GM10847 (cell line): Measurements from ENCODE around the gene ZC3H12D.

Experiments used
- POLR2A ChIP-seq: IDR thresholded peaks from 2 replicates; pipeline ENCODE4 v1.6.1; 2011; ENCODE audit not compliant: insufficient read length; ENCODE audit errors: extremely low read depth

Gene ZC3H12D

DNA sequence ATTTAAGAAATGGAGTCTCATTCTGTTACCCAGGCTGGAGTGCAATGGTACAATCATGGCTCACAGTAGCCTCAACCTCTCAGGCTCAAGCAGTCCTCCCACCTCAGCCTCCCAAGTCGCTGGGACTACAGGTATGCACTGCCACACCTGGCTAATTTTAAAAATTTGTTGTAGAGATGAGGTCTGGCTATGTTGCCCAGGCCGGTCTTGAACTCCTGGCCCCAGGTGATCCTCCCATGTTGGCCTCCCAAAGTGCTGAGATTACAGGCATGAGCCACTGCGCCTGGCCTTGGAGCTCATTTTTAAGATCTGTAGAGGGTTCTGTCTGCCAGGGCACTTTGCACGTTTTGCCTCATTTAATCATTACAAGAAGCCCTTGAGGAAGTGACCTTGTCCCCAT lies 17.5 kb downstream of the ZC3H12D start:
- TF ChIP-seq POLR2A = no peak

DNA sequence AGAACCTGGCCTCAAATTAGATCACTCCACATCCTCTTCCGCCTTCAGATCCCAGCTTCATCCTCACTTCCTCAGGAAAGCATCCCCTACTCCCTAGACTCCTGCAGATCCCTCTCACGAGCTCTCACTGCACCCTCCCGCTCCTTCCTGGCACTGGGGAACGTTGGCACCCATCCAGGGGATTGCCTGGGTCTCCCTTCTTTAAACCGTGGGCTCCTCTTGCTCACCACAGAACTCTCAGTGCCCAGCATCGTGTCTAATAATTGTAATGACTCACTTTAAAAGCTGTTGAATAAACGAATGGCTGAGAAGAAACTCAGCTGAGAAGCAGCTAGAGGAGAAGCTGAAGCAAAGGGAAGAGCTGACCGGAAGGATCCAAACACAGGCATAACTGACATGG lies 20.4 kb downstream of the ZC3H12D start:
- TF ChIP-seq POLR2A = no peak

DNA sequence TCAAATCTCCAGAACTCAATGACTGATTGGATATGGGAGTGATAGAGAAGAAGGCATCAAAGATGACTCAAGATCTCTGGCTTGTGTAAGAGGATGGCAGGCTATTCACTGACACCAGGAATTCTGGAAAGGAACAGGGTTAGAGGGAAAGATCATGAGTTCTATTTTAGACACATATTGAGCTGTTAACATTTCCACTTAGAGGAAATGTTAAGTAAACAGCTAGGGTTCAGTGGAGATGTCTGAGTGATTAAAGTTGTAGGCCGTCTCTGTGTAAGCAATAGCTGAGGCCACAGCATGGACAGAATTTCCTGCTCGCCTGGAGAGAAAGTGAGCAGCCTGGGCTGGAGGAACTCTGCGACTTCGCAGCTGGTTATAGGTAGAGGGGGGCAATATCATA lies 21.0 kb downstream of the ZC3H12D start:
- TF ChIP-seq POLR2A = no peak

DNA sequence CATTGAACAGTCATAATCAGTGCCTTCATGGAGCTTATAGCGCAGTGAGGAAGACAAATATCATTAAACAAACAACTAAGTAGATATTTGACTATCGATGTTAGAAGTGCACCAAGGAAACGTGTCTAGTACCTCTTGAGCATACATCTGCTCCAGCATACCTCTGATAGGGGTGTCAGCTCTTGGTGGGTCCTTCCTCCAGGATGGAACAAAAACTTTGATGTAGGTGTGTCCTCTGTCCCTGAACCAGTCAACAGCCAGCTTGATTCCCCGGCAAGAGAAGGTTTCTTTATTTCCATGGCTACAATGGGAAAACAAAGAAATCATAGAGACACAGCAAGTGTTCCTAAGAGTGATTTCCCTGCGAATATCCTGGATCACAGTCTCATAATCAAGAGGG lies 23.1 kb downstream of the ZC3H12D start:
- TF ChIP-seq POLR2A = no peak

DNA sequence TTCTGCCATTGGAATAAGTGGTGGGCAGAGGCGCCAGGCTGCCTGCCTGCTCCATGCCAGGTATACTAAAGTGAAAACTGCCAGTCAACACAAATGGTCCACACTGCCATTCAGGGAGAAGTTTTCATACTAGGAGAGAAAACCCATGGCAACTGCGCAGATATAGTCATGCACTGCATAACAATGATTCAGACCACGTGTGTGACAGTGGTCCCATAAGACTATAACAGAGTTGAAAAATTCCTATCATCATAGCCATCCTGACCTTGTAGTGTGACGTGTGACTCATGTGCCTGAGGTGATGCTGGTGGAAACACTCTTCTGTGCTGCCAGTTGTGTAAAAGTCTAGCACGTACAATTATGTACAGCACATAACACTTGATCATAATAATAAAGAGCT lies 25.1 kb downstream of the ZC3H12D start:
- no peak for TF ChIP-seq POLR2A

DNA sequence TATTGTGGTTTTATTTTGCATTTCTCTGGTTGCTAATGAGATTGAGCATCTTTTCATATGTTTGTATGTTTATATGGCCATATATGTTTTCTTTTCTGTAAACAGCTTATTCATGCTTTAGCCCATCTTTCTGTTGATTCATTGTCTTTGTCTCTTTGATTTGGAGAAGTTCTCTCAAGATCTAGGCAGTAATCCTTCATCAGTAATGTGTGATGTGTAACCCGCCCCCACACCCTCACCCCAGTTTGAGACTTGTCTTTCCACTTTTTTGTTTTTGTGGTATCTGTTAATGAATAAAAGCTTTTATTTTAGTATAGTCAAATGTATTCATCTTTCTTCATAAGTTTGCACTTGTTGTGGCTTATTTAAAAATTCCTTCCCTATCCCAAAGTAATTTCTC lies 26.0 kb downstream of the ZC3H12D start:
- TF ChIP-seq POLR2A = no peak

DNA sequence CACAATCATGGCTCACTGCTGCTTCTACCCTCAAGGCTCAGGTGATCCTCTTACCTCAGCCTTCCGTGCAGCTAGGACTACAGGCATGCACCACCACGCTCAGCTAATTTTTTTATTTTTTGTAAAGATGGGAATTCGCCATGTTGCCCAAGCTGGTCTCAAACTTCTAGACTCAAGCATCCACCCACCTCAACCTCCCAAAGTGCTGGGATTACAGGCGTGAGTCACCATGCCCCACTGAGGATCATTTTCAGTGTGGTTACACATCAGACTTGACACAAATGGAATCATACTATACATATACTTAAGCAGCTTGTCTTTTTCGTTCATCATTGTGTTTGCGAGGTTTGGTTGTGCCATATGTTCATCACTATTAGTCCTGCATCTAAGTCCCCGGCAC lies 26.6 kb downstream of the ZC3H12D start:
- TF ChIP-seq POLR2A = no peak

DNA sequence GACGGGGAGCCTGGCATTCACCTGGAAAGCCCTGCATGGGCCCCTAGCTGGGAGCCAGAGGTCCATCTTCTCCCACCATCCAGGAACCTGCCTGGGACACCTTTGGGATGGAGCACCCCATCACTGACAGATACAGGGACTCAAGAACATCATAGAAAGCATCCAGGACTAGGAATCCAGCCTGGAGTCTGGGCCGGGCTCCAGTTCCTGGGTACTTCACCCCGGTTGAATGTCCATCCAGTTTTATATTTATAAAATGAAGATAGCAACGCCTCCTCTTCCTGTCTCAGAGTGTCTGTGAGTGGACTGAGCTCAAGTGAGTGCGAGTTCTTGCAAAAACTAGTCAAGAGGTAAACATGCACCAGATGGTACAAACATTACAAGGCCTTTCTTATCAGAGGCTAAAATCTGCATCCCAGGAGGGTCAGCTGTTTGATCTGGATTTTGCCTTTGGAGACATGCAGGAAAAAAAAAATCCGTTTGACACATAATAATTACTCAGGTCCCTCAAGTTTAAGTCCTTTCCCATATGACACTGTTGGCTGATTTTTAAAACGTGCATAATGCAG lies 27.4 kb downstream of the ZC3H12D start:
- TF ChIP-seq POLR2A = no peak

DNA sequence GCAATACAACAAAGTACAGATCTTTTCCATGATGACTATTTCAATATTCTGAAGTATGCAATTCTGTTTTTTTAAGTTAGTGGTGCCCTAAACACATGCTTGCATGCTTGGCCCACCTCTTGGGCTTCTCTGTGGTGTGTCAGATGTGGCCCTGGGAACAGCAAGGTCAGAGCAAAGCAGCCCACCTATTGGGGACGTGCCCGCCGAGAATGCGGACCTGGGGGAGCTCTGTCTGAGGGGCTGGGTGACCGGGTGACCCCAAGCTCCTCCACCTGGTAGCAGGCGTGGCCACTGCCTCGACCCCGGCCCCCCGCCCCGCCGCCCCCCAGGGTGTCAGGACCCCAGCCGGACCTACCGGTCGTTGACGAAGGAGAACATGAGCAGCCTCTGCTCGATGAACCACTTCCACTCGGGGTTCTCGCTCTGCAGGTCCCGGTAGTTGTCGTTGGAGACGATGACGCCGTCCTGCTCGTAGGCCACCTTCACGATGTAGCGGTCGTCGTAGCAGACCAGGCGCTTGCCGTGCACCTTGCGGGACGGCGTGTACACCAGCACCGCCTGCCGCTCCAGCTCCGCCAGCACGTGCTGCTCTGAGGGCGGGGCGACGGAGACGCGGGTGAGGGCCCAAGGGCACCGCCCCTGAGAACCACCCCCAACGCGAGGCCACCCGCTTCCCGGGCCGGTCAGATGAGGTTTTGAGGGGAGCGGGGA lies 28.3 kb downstream of the ZC3H12D start:
- TF ChIP-seq POLR2A = no peak

DNA sequence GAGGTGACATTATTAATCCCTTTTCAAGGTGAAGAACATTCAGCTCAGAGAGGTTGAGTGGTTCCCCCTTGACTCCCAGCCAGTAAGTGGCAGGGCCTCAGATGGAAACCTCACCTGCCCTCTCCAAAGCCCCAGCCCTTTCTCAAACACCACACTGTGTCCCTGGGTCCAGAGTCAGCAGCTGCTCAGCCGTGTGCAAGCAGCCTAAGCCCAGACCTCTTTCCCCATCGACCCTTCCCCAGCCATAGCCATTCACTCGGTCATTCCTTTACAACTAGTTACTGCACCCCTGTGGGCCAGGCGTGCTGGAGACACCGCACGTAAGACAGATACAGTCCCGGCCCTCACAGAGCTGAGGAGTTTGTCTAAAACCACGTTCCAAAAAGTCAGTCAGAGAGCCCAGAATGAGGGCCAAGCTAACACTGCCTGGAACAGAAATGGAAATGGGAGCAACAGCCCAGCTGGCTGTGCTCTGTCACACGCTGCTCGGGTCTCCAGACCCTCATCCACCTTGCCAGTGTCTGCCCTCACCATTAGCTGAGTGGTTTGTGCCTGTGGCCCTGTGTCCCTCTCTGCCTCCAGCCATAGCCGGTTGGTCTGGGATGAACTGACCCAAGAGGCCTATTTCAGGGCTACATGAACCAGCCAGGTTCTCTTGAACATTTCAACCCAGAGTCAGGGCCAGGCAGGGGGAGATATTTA lies 29.6 kb downstream of the ZC3H12D start:
- no peak for TF ChIP-seq POLR2A

DNA sequence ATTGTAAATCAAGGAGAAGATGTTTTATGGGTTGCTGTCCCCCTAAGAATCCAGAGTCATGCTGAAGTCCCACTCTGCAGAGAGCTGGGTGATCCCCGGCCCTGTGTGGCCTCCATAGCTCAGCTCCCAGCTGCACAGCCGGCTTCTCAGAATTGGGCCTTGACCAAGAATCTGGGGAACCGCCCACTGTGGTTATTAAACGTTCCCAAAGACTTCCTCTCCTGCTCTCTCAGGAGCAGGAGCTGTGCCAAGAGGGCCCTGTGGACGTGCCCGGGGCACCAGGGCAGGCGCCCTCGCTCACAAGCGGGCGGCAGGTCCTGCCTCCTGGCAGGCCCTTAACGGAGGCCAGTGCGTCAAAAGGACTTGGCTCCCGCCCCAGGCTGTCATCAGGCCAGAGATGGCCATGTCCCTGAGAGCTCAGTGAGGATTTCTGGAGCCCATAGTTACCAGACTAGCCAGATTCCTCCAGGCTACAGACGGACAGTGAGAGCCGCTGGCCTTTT lies 30.4 kb downstream of the ZC3H12D start:
- no peak for TF ChIP-seq POLR2A

DNA sequence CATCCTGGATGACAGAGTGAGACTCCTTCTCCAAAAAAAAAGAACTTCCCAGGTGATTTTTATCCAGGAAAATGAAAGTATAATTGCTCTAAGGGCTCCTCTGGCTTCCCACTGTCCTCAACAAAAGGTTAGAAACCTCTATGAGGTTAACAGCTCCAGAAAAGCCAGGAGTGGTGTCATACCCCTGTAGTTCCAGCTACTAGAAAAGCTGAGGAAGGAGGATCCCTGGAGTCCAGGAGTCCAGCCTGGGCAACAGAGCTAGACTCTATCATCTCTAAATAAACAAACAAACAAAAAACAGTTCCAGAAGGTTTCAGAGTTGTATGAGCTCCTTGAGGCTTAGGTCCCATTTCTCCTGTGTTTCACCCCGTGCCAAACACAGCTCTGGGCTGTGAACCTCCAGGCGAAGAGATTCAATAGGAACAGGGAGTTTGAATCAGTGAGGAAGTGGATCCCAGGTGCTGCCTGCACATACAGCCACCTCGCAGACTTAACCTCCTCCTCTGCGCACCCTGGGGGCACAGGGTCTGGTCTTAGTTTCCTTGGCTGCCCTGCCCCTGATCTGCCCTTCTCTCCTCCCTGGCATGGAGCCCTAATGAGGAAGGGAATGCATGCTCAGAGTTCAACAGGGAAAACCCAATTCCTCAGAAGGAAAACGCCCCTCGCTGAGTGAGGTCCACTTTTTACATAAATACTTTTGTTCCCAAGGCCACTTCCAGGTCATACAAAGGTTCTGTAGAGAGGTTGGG lies 31.0 kb downstream of the ZC3H12D start:
- TF ChIP-seq POLR2A = no peak

DNA sequence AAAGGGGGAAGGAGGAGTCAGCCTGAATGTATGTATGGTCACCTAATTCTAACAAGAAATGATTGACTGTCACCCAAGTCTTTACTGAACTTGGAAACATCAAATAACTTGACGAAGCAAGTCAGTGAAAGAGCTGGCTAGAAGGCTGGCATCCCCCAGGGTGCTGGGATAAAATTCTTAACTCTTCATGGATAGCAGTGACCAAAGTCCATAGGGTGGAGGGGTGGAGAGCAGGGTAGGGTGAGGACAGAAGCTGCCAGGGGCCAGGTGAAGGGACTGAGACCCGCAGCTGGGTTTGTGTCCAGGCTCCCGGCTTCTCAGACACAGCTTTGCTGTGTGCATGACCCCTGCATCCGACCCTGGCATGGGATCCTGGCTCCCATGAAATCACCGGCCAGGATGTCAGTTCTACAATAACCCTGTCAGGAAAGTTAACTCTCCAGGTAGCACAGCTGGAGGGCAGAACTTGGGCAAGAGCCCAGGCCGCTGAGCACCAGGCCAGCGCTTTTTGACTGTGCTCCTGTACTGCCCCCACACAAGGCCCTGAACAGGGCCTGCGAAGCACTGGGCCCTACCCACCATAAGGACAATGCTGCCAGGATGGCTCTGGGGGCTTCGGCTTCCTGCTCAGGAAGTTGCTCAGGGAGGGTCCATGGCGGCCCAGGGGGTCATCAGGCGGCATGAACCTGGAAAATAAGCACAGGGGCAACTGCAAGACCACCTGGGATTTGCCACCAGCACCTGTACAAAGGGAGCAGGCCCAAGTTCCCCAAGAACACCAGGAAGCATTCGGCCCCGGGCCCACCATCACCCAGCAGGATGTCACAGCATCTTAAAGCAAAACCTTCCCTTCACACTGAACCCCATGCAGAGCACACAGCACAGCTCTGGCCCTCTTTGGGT lies 32.5 kb downstream of the ZC3H12D start:
- TF ChIP-seq POLR2A = no peak

DNA sequence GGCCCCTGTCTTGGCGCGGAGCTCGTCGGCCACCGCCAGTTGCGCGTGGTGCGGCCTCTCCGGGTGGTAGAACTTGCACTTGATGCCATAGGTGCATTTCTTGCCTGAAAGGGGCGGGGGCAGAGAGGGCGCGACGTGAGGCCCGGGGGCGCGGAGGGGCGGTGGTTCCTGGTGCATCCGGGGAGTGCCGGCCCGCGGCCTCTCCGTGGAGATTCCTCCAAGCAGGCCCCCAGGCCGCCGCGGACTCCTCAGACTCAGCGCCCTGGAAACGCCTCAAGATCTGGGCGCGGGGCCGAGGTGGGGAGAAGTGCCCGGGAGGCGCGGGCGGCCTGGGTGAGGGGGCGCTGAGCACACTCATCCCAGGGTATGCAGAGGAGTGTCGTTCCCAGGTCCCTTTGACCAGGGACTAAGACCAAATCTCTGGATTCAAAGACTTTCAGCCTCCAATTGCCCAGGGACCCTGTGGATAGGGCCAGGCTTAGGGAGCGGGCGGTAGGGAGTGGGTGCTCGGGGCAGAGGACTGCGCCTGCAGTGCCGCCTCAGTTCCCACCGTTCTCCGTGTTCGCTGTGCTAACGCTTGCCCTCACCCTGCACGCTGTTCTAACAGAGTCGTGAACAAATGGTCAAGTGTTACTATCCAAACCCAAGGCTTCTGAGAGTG lies 33.3 kb downstream of the ZC3H12D start:
- TF ChIP-seq POLR2A = no peak
